OCI-LY1 (cell line): ENCODE measurements around the gene SAAL1.

ENCODE experiments used
- EZH2 ChIP-seq: fragments of 200-600 bp; sonication (generic), shearing (Covaris generic); IDR thresholded peaks from 2 replicates; pipeline ENCODE4 v1.8.0; 2017; ENCODE audit warnings: borderline replicate concordance, mixed run types, mild to moderate bottlenecking, antibody characterized with exemption, low read length, moderate library complexity, mixed read lengths
- TF ChIP-seq, protein P1 (sequence below): fragments of 200-600 bp; sonication (generic), shearing (Covaris generic); IDR thresholded peaks from 2 replicates; pipeline ENCODE4 v1.5.1; 2017; ENCODE audit warnings: mild to moderate bottlenecking, antibody characterized with exemption, low read length, moderate library complexity, mixed read lengths

- TF ChIP-seq, protein P1, sequence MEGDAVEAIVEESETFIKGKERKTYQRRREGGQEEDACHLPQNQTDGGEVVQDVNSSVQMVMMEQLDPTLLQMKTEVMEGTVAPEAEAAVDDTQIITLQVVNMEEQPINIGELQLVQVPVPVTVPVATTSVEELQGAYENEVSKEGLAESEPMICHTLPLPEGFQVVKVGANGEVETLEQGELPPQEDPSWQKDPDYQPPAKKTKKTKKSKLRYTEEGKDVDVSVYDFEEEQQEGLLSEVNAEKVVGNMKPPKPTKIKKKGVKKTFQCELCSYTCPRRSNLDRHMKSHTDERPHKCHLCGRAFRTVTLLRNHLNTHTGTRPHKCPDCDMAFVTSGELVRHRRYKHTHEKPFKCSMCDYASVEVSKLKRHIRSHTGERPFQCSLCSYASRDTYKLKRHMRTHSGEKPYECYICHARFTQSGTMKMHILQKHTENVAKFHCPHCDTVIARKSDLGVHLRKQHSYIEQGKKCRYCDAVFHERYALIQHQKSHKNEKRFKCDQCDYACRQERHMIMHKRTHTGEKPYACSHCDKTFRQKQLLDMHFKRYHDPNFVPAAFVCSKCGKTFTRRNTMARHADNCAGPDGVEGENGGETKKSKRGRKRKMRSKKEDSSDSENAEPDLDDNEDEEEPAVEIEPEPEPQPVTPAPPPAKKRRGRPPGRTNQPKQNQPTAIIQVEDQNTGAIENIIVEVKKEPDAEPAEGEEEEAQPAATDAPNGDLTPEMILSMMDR: no peak
- no peak for TF ChIP-seq EZH2
These were observed 42.8 kb downstream of the SAAL1 start for GRCh38 chr11:18063125-18063524.
